Central memory CD8-positive, alpha-beta T cell (primary cell): ENCODE data around the gene BNIP2.

Experiments used
- ATAC-seq: fragments of 150-1000 bp; cut with Tn5 transposase; replicated peaks from 2 replicates; pipeline ENCODE4 v1.10.0; 2022; ENCODE audit warnings: mild to moderate bottlenecking, moderate FRiP score, moderate number of reproducible peaks; ENCODE audit not compliant: poor library complexity, severe bottlenecking; ENCODE audit errors: extremely low read depth
- DNase-seq, 2 donors: peaks; one replicate each; pipeline ENCODE4 v3.0.0; 2021; ENCODE audit warnings: low spot score in 2 of 2
- H3K27ac Mint-ChIP-seq: one replicate; pipeline ENCODE4 v1.8.0; 2022; ENCODE audit warnings: low read depth, mild to moderate bottlenecking, moderate library complexity, mixed read lengths
- H3K27me3 Mint-ChIP-seq: one replicate; pipeline ENCODE4 v1.8.0; 2022; ENCODE audit warnings: mixed read lengths
- H3K36me3 Mint-ChIP-seq: one replicate; pipeline ENCODE4 v1.8.0; 2022; ENCODE audit warnings: mild to moderate bottlenecking, moderate library complexity, mixed read lengths; ENCODE audit not compliant: insufficient read depth
- H3K4me1 Mint-ChIP-seq: one replicate; pipeline ENCODE4 v1.8.0; 2022; ENCODE audit warnings: mixed read lengths
- H3K4me3 Mint-ChIP-seq: one replicate; pipeline ENCODE4 v1.8.0; 2022; ENCODE audit warnings: mild to moderate bottlenecking, moderate library complexity, mixed read lengths
- H3K9me3 Mint-ChIP-seq: one replicate; pipeline ENCODE4 v1.8.0; 2022; ENCODE audit warnings: mixed read lengths

BNIP2 gene, protein sequence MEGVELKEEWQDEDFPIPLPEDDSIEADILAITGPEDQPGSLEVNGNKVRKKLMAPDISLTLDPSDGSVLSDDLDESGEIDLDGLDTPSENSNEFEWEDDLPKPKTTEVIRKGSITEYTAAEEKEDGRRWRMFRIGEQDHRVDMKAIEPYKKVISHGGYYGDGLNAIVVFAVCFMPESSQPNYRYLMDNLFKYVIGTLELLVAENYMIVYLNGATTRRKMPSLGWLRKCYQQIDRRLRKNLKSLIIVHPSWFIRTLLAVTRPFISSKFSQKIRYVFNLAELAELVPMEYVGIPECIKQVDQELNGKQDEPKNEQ

DNA sequence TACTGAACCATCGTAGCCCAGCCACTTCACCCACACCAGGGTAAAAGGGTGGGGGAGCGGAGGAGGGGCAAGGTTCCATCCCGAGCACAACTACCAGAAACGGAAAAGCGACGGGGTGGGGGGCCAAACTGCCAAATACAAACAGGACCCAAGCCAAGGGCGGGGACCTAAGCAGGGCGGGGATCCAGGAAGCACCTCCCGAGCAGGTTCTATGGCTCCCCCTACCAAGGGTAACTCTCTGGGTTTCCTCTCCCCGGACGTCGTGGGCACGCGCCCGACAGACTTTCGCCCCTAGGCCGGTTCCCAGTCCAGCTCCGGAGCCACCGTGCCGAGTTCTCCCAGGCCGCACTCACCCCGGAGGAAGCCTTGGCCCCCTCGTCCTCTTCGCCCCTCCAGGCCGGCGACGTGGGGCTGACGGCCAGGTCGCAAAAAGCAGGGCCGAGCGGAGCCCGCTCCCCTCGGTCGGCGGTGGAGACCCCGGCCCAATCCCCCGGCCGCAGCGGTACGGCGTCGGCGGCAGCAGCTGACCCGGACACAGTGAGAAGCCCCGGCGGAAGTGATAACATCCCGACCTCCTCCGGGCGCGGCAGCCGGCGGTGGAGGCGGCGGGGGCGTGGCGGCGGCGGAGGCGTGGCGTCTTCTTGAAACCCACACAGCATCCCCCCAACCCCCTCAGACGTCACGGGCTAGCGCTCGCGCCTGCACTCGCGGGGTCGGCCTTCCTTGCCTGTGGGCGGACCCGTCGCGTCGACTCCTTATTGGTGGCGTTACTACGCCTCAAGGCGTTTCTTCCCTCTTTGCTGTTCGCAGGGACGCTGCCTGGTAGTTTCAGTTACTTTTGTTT lies at the start of gene BNIP2:
BNIP2 (minus strand) TSS at position 539 of the 844 bp plus-strand sequence. CDS start 6,863 bp downstream, outside the sequence.
- peak within 1 kb of the TSS; percentile 80 for H3K4me3 Mint-ChIP-seq
- DNase-seq (peak; percentile 98 to 99), ATAC-seq (peak; percentile 91)
- H3K27me3 Mint-ChIP-seq: no peaks in the 10 kb centered on the region
- peak within 1 kb of the TSS; percentile 99 for H3K27ac Mint-ChIP-seq
- H3K36me3 Mint-ChIP-seq: peaks cover 27% of the 10 kb centered on the region
- no peaks in the 10 kb centered on the region for H3K9me3 Mint-ChIP-seq
- peaks cover 31% of the 10 kb centered on the region for H3K4me1 Mint-ChIP-seq

DNA sequence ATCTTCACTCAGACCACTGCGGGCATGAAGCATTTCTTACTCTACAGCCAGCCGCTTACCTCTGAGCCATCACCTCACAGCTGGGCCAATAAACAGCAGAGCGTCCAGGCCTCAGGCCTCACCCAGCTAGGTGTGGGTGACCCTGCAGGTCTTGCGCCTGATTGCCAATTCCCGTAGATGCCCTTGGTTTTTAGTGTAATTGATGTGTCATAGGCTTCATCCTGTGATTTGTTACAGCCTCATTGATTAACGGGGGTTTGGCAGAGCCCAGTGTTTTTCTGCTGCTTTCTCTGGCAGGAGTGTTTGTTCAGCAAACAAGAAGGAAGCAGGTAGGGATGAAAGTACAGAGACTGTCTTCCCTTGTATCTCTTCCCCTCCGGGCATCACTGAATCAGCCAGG lies 49.6 kb upstream of the BNIP2 start:
- H3K9me3 Mint-ChIP-seq: peaks cover under 1% of the 10 kb centered on the region
- DNase-seq (no peak), ATAC-seq (no peak)
- no peak overlapping the region for H3K4me3 Mint-ChIP-seq
- H3K4me1 Mint-ChIP-seq: no peaks in the 10 kb centered on the region
- H3K27ac Mint-ChIP-seq: no peak overlapping the region
- H3K27me3 Mint-ChIP-seq: peaks cover 12% of the 10 kb centered on the region
- no peaks in the 10 kb centered on the region for H3K36me3 Mint-ChIP-seq

DNA sequence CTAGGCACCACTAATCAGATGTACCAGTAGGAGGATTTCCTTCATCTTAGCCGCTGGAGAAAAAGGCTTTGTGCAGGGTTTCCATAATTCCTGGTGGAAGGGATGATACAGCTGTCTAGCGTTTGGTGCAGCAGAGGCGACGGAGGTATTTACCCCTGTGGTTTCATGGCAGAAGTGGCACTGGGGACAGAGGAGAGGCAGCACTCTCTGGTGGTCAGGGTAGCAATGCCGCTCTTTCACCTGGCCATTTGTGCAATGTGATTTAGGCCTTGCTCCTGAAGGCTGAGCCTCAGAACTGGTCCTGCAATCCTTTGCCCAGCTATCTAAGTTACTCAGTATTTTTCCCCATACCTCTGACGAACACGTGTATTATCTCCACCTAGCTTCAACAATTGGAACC lies 47.1 kb upstream of the BNIP2 start:
- ATAC-seq (no peak), DNase-seq (no peak)
- no peaks in the 10 kb centered on the region for H3K36me3 Mint-ChIP-seq
- H3K9me3 Mint-ChIP-seq: no peaks in the 10 kb centered on the region
- H3K4me1 Mint-ChIP-seq: no peaks in the 10 kb centered on the region
- H3K4me3 Mint-ChIP-seq: no peak overlapping the region
- no peak overlapping the region for H3K27ac Mint-ChIP-seq
- H3K27me3 Mint-ChIP-seq: peaks cover 14% of the 10 kb centered on the region

DNA sequence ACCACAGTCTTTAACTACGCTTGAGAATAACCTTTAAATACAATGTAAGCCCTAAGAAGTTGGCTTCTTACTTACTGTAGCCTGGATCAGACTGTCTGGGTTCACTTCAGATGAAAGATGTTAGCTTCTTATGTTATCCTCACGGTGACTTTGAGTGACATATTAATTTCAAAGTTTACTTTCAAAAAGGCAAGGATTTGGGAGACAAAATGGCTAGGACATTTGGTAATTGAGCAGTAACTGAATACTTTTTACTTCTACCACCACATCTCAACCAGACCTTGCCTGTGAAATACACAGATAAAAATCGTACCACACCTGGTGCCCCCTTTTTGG lies 36.0 kb upstream of the BNIP2 start:
- no peak overlapping the region for H3K4me3 Mint-ChIP-seq
- H3K4me1 Mint-ChIP-seq: no peaks in the 10 kb centered on the region
- no peak for ATAC-seq
- H3K27ac Mint-ChIP-seq: no peak overlapping the region
- H3K36me3 Mint-ChIP-seq: no peaks in the 10 kb centered on the region
- H3K27me3 Mint-ChIP-seq: peaks cover 28% of the 10 kb centered on the region
- H3K9me3 Mint-ChIP-seq: no peaks in the 10 kb centered on the region
- DNase-seq: no peak

DNA sequence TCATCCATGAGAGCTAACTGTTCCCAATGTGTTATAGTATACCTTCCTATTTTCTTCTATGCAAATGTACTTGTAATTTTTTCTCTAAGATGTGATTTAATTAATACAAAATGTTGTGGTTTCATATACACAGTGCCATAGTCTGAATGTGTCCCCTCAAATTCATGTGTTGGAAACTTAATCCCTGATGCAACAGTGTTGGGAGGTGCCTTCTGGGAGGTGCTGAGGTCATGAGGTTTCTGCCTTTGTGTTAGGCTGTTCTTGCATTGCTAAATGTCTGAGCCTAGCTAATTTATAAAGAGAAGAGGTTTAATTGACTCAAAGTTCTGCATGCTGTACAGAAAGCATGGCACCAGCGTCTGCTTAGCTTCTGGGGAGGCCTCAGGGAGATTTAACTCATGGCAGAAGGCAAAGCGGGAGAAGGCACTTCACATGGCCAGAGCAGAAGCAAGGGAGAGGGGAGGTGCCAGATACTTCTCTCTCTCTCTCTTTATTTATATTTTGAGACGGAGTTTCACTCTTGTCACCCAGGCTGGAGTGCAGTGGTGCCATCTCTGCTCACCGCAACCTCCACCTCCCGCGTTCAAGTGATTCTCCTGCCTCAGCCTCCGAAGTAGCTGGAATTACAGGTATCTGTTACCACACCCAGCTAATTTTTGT lies 34.7 kb upstream of the BNIP2 start:
- DNase-seq: no peak
- no peak for ATAC-seq
- Mint-ChIP-seq H3K9me3 (no peaks in the 10 kb centered on the region), H3K27ac (no peak overlapping the region), H3K27me3 (peaks cover 22% of the 10 kb centered on the region), H3K4me3 (no peak overlapping the region), H3K4me1 (no peaks in the 10 kb centered on the region), H3K36me3 (no peaks in the 10 kb centered on the region)

DNA sequence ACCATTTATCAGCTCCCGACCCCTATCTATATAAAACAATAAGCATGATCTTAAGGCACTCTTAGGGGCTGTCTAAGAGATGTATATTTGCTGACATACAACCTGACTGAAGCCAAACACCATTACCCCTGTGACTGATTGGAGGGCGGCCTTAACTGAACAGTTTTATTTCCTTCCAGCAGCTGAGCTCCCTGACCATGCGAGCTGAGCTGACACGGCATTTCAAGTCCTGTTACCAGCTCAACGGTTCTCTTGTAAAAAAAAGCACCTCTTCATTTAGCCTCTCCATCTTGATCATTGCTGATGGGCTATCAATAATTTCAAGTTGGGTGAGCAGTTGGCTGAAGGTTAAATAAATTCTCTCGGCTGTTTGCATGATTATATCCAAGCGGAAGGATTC lies 33.4 kb upstream of the BNIP2 start:
- H3K4me1 Mint-ChIP-seq: no peaks in the 10 kb centered on the region
- H3K9me3 Mint-ChIP-seq: no peaks in the 10 kb centered on the region
- H3K36me3 Mint-ChIP-seq: no peaks in the 10 kb centered on the region
- no peak overlapping the region for H3K27ac Mint-ChIP-seq
- ATAC-seq (no peak), DNase-seq (no peak)
- H3K27me3 Mint-ChIP-seq: peaks cover 14% of the 10 kb centered on the region
- no peak overlapping the region for H3K4me3 Mint-ChIP-seq

DNA sequence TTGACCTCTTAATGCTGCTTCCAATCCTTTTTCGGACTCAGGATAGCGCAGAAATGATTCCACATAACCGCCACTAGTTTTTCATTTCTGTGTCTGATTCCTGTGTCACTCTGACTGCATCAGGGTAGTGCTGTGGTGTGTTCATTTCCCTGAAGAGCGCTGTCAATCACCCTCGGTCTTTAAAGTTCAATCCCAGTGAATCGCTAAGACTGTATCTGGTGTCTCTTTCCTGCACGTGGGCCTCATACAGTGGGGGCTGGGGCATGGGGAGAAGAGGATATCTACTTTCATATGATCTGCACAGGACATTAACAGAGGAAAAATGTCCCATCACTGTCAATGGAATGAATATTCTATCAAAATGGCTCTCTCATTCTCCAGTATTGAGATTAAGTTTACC lies 32.9 kb upstream of the BNIP2 start:
- Mint-ChIP-seq H3K36me3 (no peaks in the 10 kb centered on the region), H3K4me1 (no peaks in the 10 kb centered on the region), H3K9me3 (no peaks in the 10 kb centered on the region), H3K27ac (no peak overlapping the region), H3K4me3 (no peak overlapping the region), H3K27me3 (peaks cover 9% of the 10 kb centered on the region)
- DNase-seq (no peak), ATAC-seq (no peak)

DNA sequence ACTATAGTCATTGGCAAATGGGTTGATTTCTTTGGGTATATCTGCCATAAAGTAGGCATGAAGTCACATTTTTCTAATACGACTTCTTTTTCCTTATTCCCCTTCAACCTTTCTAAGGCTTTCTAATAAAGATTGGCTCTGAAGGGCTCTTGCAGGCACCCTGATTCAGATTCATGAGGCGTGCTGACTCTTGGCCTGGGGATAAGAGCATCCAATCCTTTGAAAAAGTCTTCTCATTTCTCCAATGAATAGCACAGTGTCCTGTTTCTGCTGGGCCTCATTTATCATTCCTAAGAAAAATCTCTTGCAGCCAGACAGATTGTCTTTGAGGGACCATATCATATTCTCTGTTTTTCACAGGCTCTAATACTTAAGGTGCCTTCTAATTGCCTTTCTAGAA lies 32.3 kb upstream of the BNIP2 start:
- H3K4me1 Mint-ChIP-seq: no peaks in the 10 kb centered on the region
- no peak for ATAC-seq
- H3K27ac Mint-ChIP-seq: no peak overlapping the region
- H3K36me3 Mint-ChIP-seq: no peaks in the 10 kb centered on the region
- H3K27me3 Mint-ChIP-seq: peaks cover 8% of the 10 kb centered on the region
- H3K4me3 Mint-ChIP-seq: no peak overlapping the region
- H3K9me3 Mint-ChIP-seq: no peaks in the 10 kb centered on the region
- DNase-seq: no peak

DNA sequence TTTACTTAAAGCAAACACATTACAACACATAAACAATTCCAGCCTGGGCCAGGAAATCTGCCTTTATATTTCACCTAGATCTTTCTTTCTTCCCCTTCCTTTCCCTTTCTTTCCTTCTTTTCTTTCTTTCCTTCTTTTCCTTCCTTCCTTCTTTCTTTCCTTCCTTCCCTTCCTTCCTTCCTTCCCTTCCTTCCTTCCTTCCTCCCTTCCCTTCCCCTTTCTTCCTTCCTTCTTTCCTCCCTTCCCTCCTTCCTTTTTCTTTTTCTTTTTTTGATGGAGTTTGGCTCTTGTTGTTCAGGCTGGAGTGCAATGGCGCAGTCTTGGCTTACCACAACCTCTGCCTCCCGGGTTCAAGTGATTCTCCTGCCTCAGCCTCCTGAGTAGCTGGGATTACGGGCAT lies 24.1 kb upstream of the BNIP2 start:
- no peak for ATAC-seq
- Mint-ChIP-seq H3K27me3 (peaks cover 33% of the 10 kb centered on the region), H3K4me3 (no peak overlapping the region), H3K4me1 (no peaks in the 10 kb centered on the region), H3K27ac (no peak overlapping the region), H3K9me3 (no peaks in the 10 kb centered on the region), H3K36me3 (no peaks in the 10 kb centered on the region)
- no peak for DNase-seq

DNA sequence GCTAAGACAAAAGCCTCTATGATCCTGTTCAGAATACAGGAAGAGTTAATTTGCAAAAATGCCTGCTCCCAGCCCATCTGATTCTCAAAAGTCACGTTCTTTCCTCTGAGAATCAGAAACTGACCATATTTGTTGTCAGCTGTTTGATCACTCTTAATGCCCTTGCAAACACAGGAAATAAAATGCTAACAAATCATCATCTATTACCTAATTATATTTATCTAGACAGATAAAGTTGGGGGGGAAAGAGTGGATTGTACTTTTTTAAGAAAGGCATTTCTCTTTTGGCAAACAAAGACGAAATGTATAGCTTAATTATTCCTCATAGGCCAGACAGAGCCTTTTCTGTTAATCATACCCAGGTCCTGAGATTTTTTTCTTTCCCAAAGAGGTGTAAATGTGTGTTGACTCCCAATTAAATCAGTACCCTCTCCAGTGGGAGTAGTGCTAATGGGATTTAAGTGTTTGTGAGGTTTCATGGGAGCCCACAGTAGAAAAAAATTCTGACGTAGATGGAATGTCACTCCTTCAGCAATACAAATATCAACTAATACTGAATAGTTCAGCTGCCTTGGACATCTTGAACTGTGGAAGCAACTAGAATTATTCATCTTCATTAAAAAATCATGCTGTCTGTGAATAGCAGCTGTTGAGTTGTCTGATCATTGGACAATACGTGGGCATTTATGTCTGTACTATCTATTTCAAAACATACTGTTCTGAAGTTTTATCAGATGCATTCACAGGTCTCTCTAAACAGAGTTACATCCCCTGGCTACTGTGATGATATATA lies 22.5 kb upstream of the BNIP2 start:
- Mint-ChIP-seq H3K27ac (no peak overlapping the region), H3K9me3 (no peaks in the 10 kb centered on the region), H3K4me3 (no peak overlapping the region), H3K36me3 (no peaks in the 10 kb centered on the region), H3K4me1 (no peaks in the 10 kb centered on the region), H3K27me3 (peaks cover 43% of the 10 kb centered on the region)
- ATAC-seq (no peak), DNase-seq (no peak)

DNA sequence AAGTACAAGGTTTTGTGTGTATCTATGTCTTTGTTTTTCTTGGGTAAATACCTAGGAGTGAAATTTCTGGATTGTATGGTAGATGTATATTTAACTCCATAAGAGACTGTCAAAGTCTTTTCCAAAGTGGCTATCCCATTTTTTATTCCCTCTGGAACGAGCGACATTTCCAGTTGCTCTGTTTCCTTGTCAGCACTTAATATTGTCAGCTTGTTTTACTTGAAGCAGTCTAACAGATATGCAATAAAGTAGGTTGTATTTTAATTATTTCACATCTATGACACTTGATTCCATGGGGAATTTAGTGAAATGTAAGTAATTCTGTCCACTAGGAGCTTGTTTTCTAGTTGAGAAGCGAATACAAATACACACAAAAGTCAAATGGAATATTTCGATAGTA lies 18.5 kb upstream of the BNIP2 start:
- Mint-ChIP-seq H3K27me3 (peaks cover 31% of the 10 kb centered on the region), H3K4me1 (no peaks in the 10 kb centered on the region), H3K27ac (no peak overlapping the region), H3K9me3 (no peaks in the 10 kb centered on the region), H3K4me3 (no peak overlapping the region), H3K36me3 (no peaks in the 10 kb centered on the region)
- no peak for ATAC-seq
- no peak for DNase-seq

DNA sequence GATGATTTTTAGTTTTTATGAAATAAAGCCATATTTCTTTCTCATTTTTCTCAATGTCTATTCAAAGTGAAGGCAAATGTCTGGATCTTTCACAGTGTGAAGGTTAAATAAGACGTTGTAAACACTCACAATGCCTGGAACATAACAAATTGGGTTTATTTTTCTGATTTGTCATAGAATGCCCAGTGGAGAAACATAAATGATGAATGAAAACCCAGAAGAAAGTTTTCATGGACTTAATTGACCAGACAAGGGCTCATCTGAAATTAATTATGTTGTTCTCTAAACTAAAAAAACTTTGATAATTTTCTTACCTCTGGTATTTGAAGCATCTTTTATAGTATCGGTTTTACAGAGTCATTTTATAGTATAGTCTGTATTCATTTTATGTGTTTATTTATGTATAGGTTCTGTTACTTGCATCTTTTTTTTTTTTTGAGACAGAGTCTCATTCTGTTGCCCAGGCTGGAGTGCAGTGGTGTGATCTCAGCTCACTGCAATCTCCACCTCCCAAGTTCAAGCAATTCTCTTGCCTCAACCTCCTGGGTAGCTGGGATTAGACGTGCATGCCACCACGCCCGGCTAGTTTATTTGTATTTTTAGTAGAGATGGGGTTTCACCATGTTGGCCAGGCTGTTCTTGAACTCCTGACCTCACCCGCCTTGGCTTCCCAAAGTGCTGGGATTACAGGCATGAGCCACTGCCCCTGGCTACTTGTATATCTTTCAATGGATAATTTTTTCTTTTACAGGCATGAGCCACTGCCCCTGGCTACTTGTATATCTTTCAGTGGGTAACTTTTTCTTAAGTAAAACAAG lies 15.1 kb upstream of the BNIP2 start:
- ATAC-seq: no peak
- no peak overlapping the region for H3K4me3 Mint-ChIP-seq
- H3K36me3 Mint-ChIP-seq: no peaks in the 10 kb centered on the region
- no peaks in the 10 kb centered on the region for H3K4me1 Mint-ChIP-seq
- no peaks in the 10 kb centered on the region for H3K9me3 Mint-ChIP-seq
- no peak for DNase-seq
- peaks cover 33% of the 10 kb centered on the region for H3K27me3 Mint-ChIP-seq
- H3K27ac Mint-ChIP-seq: no peak overlapping the region
